Stimulated activated CD4-positive, alpha-beta T cell treated with anti-CD3 and anti-CD28 coated beads, Interleukin-1b, Interleukin-23, amount 100 ng/mL, for 24 hours (primary cell): Measurements from ENCODE around the gene FGFR4.
"Not testable (repeated sequence)": the region's sequence is repeated elsewhere in the genome, so short reads cannot be mapped to it uniquely, and the experiment has no call there.

Experiments
- DNase-seq, 4 experiments: peaks; one replicate each; pipeline ENCODE4 v3.0.0-alpha.2; 2020; ENCODE audit warnings: low read depth in 4 of 4, low spot score in 1 of 4

Gene FGFR4

GRCh38 chr5:177086654-177087397, at the start of gene FGFR4:
TSS of gene FGFR4 (plus strand) at chr5:177086915. CDS start at chr5:177089603, 2,688 bp downstream.
- peak; percentile 17 to 46 (median 40) for DNase-seq

- DNase-seq: no peak
Observed at GRCh38 chr5:177036921-177037320, 49.8 kb upstream of the FGFR4 start.

GRCh38 chr5:177040814-177041420, 45.8 kb upstream of the FGFR4 start:
- DNase-seq: no peak

- DNase-seq: no peak
Observed at GRCh38 chr5:177041936-177042335, 44.8 kb upstream of the FGFR4 start.

GRCh38 chr5:177043114-177043513, 43.6 kb upstream of the FGFR4 start:
- DNase-seq: no peak

GRCh38 chr5:177043958-177044357, 42.8 kb upstream of the FGFR4 start:
- no peak for DNase-seq

- DNase-seq: no peak
Observed at GRCh38 chr5:177044641-177045040, 42.1 kb upstream of the FGFR4 start.

GRCh38 chr5:177045631-177046030, 41.1 kb upstream of the FGFR4 start:
- DNase-seq: no peak

GRCh38 chr5:177048531-177048930, 38.2 kb upstream of the FGFR4 start:
- DNase-seq: not testable (repeated sequence)

- no peak for DNase-seq
Observed at GRCh38 chr5:177049285-177049684, 37.4 kb upstream of the FGFR4 start.

- DNase-seq: no peak
Observed at GRCh38 chr5:177064500-177065277, 22.0 kb upstream of the FGFR4 start.

GRCh38 chr5:177065491-177065890, 21.2 kb upstream of the FGFR4 start:
- no peak for DNase-seq

GRCh38 chr5:177066224-177066623, 20.5 kb upstream of the FGFR4 start:
- DNase-seq: no peak

- no peak for DNase-seq
Observed at GRCh38 chr5:177067503-177067902, 19.2 kb upstream of the FGFR4 start.

GRCh38 chr5:177070536-177071191, 16.1 kb upstream of the FGFR4 start:
- DNase-seq: no peak

GRCh38 chr5:177071666-177072385, 14.9 kb upstream of the FGFR4 start:
- DNase-seq: peak; percentile 40 to 58 (median 51)

- DNase-seq: no peak
Observed at GRCh38 chr5:177077335-177077734, 9.4 kb upstream of the FGFR4 start.

GRCh38 chr5:177079606-177080005, 7.1 kb upstream of the FGFR4 start:
- no peak for DNase-seq

- no peak for DNase-seq
Observed at GRCh38 chr5:177080265-177080664, 6.5 kb upstream of the FGFR4 start.

- no peak for DNase-seq
Observed at GRCh38 chr5:177081859-177082258, 4.9 kb upstream of the FGFR4 start.

- no peak for DNase-seq
Observed at GRCh38 chr5:177083357-177083756, 3.4 kb upstream of the FGFR4 start.
